NCI-H774 (cell line): Measurements from ENCODE around the gene ACAD11.
A peak's percentile ranks its signal among the peaks of the same experiment; 100 is the strongest.

ENCODE experiments used
- DNase-seq: peaks from one replicate; lab custom pipeline; 2025; lab: John Stamatoyannopoulos, UW

The ACAD11 gene, protein sequence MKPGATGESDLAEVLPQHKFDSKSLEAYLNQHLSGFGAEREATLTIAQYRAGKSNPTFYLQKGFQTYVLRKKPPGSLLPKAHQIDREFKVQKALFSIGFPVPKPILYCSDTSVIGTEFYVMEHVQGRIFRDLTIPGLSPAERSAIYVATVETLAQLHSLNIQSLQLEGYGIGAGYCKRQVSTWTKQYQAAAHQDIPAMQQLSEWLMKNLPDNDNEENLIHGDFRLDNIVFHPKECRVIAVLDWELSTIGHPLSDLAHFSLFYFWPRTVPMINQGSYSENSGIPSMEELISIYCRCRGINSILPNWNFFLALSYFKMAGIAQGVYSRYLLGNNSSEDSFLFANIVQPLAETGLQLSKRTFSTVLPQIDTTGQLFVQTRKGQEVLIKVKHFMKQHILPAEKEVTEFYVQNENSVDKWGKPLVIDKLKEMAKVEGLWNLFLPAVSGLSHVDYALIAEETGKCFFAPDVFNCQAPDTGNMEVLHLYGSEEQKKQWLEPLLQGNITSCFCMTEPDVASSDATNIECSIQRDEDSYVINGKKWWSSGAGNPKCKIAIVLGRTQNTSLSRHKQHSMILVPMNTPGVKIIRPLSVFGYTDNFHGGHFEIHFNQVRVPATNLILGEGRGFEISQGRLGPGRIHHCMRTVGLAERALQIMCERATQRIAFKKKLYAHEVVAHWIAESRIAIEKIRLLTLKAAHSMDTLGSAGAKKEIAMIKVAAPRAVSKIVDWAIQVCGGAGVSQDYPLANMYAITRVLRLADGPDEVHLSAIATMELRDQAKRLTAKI

DNA sequence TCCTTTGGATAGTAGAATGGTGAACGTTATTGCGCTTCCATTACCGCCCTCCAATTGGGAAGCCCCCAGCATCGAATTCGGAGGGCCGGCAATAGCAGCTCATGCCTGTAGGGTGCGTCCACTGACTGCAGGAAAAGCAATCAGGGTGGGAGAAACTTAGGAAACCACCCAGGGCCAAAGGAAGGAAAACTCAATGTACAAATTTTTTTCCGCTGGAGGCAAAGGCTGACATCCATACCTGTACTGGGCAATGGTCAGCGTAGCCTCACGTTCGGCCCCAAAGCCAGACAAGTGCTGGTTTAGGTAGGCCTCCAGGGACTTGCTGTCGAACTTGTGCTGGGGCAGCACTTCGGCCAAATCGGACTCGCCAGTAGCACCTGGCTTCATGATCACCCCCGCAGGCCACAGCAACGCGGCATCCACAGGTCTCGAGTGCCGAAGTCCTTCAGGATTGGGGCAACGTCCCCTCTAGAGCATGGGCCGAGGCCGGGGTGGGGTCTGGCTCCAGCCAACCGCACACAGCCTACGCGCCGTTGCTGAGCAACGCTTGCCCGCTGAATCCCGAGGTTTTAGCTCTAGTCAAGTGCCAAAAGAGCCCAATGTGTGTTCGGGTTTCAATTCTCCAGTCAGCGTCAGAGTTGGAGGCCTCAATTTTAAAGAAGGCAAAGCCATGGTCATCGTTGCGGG is at the start of gene ACAD11:
TSS of gene ACAD11 (minus strand) at position 445 of the 687 bp plus-strand sequence. CDS start at position 387, 58 bp downstream.
- DNase-seq, result peak; percentile 68

DNA sequence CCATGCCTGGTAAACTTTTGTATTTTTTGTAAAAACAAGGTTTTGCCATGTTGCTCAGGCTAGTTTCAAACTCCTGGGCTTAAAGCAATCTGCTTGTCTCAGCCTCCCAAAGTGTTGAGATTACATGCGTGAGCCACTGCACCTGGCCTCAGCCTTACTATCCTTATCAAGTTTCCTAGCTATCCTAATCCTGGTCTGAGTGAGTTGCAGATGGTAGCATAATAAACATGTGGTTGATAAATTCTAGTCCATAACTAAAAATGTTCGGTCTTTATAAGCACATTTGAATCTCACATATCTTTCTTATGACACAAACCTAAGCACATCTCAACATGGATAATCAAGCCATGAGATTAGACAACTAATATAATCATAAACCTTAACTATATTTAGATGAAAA is 44.1 kb upstream of the ACAD11 start:
- no peak for DNase-seq

DNA sequence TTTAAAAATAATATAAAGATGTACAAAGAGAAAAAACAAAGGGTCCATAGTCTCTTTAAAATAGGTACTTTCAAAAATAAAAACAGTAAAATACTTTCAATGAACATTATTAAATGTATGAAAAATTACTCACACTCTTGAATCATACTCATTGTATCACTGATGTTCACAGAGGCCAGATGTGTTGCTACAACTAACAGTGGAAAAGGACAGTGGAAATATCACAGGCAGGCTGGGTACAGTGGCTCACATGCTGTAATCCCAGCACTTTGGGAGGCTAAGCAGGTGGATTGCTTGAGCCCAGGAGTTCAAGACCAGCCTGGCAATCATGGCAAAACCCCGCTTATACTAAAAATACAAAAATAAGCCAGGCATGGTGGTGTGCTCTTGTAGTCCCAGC is 35.8 kb upstream of the ACAD11 start:
- no peak for DNase-seq

DNA sequence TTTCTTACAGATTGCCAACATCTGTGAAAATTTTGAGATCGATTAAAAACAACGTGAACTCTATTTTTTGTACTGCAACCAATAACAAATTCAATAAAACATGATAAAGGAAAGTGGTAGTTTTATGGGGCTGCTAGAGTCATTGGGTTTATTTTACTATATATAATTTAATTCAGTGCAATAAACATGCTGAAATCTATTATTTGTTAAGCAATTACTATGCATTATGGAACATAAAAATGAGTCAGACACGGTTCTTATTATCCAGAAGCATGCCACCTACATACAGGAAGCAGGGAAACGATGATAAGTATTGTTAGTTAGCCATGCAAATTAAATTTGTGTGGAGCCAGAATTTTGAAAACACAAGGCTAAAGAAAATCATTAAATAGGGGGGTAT is 35.4 kb upstream of the ACAD11 start:
- DNase-seq, result no peak

DNA sequence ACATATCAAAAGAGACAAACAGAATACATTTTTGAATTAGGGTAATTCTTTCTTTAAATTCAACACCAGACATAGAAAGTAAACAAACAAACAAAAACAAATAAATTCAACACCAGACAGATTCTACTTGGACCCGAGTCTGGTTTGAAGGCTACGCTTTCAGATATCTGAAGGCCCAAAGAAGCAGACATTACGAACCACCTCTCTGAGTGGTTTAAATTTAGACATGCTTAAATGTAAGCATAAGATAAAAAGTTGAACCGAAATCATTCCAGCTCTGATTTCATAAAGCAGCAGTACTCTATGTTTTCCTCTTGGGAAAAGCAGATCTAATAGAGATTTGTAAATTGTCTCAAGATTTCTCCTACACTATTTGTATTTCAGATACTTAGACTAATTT is 30.4 kb upstream of the ACAD11 start:
- DNase-seq, result no peak

DNA sequence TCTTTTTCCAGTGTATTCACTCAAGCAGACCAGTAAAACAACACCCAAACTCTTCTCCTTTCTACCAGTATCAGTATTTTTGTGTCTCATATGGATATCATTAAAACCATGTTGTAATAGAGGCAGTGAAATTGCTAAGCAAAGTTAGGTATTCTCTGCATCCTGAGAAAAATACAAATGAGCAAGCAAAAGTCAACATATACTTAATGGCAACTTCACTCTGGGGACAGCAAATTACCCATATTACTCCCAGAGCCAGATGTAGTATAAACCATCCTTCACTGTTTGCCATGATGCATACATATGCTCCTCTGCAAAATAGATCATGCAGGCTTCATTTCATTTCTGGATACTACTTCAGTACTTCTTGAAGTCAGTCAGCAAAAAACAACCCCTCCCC is 22.6 kb upstream of the ACAD11 start:
- DNase-seq, result no peak

DNA sequence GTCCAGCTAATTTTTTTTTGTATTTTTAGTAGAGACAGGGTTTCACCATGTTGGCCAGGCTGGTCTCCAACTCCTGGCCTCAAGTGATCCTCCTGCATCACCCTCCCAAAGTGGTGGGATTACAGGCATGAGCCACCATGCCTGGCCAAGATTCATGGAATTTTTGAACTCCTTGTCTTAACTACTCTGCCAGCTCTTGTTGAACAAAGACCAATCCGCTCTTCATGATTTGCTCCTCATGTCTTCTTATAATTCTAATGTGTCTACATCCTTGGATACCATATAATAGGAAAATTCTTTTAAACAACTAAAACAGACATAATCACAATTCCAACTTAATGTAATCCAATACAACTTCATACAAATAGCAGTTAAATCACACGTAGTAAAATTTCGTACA is 21.8 kb upstream of the ACAD11 start:
- no peak for DNase-seq

DNA sequence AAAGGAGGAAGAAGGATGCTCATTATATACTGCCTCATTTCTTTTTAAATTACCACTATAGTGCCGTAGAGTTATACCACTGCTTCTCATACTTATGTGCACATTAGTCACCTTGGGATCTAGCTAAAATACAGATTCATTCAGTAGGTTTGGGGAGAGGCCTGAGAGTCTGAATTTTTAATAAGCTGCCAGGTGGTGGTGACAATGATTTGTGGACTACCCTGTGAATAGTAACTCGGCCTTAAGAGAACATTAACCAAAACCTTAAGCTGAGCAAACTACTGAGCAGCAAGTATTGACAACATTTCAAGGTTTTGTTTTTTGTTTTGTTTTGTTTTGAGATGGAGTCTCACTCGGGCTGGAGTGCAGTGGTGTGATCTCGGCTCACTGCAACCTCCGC is 20.3 kb upstream of the ACAD11 start:
- no peak for DNase-seq

DNA sequence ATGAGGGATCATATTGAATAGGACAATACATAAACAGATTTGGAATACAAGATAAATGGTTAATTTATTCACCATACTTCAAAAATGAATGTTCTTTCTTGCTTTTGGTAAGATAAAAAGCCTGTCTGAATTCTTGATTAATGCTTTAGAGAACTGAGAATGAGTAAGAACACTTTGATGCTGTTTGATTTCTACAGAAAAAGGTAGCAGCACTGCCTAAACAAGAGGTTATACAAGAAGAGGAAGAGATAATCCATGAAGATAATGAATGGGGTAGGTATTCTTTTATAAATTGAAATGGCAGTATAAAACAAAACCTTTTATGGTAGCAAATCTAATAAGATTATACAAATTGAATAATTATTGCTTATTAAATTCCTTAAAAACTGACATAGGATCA is 15.8 kb upstream of the ACAD11 start:
- DNase-seq, result no peak

DNA sequence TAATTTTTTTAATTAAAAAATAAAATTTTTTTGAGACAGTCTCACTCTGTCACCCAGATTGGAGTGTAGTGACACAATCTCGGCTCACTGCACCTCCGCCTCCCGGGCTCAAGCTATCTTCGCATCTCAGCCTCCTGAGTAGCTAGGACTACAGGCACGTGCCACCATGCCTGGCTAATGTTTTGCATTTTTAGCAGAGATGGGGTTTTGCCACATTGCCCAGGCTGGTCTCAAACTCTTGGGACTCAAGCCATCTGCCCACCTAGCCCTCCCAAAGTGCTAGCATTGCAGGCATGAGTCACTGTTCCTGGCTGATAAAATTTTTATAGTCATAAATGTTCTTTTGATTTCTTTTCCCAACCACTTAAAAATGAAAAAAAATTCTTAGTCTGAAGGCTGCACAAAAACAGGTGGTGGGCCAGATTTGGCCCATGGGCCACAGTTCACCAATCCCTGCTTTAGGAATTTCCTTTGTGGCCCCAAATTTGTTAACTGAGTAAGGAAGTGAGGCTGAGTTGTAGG is 9.7 kb upstream of the ACAD11 start:
- DNase-seq, result no peak

DNA sequence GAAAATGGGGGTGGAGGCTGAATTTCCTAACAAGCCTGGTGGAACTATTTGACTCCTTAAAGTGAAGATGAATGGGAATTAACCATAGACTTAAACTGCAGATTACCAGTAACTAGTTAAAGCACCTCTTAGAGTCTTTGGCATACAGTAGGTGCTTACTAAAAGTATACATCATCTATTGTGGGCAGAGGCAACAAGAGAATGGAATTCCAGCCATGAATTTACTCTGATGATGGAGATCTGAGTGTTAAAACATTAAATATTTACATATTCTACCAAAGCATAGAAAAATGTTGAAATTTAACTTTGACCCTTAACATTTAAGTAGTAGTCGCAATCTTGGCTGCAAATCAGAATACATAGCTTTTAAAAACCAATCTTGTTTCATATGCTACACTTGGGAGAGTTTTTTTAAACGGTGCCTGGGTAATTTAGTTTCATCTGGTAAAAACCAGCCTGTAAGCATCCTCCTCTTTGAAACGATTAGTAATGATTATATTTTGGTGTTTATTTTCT is 5.7 kb upstream of the ACAD11 start:
- DNase-seq, result no peak

DNA sequence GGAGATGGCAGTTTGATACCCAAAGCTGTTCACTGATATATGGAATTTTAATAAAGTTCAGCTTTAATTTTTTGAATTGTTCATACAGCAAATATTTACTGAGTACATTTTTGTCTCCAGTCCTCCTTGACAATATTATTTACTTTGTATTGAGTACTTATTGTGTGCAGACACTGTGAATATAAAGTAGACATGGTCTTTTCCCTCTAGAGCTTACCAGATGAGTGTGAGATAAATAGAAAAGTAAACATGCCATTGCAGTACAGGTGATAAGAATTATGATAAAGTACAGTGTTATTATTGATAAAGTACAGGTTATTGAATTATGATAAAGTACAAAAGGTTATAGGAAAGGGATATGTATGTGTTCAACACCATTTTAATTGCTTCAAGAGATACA is 2.6 kb upstream of the ACAD11 start:
- DNase-seq, result no peak

DNA sequence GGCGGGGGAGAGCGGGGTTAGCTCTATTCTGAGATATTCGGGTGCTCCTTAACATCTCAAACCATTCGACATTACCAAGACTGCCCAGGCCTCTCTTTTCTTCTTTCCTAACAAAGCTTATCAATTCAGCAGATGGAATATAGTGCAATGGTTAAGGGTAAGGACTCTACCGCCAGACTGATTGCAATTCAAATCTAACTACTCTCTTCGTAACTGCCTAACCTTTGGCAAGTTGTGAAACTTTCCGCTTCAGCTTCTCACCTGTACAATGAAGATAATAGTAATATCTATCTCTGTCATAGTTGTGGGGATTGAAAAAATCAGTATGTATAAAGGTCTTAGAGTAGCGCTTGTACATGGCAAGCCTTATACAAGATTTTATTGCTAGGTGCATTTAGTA is 1.5 kb upstream of the ACAD11 start:
- DNase-seq, result no peak

DNA sequence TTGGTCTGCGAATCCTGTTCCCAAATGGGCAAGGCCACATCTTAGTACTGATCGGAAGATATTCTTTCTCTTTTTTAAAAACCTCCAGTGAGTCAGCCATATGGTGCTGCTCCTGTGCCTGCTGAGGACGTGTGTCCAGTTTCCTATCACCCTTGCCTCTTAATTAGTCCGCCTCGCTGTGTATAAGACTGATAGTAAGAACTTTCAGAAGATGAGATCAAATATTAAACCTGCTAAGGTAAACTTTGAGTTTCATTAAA is 1.1 kb upstream of the ACAD11 start:
- DNase-seq, result no peak

DNA sequence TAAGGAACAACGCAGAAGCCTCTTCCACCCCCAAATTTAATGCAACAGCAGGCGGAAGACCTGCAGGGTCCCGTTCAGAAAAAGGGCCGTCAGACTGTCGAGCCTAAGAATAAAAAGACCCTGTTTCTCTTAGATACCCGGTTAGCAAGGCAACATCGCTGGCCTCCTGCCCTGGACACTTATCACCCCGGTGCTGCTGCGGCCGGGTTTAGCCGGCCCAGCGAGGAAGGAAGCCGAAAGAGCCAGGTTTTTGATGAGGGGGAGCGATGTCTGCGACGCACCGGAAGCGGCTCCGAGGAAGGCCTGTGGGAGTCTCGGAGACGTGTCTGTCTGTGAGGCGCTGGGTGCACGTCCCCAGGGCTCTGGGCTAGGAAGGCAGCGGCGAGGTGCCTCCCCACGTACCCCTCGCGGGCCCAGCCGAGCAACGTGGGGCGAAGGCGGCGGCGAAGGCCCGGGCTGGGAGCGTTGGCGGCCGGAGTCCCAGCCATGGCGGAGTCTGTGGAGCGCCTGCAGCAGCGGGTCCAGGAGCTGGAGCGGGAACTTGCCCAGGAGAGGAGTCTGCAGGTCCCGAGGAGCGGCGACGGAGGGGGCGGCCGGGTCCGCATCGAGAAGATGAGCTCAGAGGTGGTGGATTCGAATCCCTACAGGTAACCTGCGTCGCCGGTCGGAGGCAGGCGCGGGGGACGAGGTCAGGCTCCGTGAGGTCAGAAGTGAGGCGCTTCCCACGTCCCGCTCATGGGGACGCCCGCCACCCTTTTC is 622 bp upstream of the ACAD11 start, which contains the start of gene UBA5:
TSS of gene UBA5 (plus strand) at position 278 of the 759 bp plus-strand sequence. CDS start at position 487, 209 bp downstream.
- DNase-seq, result peak; percentile 39

DNA sequence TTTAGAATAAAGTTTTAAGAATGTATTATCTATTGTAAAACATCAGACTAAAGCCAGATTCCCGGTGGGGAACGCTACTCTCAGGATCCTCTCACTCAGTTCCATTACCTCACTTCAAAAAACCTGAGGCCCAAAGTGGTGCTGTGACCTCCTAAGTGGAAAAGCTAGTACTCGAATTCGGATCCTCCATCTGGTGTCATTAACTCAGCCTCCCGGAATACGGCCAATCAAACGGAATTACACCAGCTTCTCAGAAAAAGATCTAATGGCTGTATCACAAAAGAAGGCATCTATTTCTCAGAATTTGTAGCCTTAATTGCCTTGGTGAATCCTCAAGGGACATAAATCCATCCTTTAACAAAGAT is 627 bp downstream of the ACAD11 start:
- DNase-seq, result no peak

DNA sequence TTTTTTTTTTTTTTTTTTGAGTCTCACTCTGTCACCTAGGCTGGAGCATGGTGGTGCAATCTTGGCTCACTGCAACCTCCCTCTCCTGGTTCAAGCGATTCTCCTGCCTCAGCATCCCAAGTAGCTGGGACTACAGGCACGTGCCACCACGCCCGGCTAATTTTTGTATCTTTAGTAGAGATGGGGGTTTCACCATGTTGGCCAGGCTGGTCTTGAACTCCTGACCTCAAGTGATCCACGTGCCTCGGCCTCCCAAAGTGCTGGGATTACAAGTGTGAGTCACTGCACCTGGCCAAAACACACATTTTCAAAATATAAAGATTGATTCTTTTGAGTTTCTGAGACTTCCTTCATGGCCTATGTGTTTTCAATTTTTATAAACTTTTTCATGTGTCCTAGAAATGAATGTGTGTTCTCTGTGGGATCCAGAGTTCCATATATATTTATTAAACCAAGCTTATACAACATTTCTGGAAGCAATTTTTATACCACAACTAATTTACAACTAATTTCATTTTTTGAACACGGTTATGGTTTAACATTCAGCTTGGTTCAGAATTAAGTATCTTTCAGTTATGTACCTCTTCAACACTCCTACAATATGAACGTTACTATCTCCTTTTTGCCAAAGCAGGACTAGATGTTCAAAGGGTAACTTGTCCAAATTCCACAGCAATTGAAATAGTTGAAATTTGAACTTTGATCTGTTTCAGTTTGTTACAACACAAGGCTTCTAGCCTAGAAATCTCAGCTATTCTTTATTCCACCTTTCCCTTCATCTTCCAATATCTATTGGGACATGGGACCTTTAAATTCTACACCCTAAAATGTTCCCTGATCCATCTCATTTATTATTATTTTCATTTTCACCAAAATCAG is 1.5 kb downstream of the ACAD11 start:
- no peak for DNase-seq

DNA sequence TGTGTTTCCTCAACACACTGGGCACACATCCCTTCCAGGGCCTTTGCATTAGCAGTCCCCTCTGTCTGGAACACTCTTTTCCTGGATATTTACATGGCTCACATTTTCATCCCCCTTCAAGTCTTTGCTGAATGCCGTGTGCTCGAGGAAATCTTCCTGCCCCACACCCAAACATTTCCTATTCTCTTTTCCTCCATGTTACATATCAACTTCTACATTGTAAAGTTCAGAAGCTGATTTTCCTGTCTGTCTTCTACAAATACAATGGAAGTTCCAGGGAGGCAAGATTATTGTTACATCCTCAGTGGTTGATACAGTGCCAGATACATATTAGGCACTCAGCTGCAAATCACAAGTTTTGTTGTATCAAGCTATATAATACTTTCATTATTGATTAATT is 4.1 kb downstream of the ACAD11 start:
- DNase-seq, result no peak

DNA sequence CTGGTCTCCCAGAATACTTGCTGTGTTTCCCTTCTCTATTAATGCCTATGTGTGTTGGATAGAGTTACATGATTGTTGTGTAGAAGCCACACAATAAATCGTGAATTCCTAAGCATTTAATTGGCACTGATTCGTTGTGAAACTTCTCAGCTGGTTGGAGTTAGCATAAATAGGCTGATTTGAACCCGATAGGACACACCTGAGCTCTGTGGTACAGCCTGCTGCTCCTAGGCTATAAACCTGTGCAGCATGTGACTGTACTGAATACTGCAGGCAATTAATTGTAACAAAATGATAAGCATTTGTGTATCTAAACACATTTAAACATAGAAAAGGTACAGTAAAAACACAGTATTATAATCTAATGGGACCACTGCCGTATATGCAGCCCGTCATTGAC is 4.9 kb downstream of the ACAD11 start:
- no peak for DNase-seq

DNA sequence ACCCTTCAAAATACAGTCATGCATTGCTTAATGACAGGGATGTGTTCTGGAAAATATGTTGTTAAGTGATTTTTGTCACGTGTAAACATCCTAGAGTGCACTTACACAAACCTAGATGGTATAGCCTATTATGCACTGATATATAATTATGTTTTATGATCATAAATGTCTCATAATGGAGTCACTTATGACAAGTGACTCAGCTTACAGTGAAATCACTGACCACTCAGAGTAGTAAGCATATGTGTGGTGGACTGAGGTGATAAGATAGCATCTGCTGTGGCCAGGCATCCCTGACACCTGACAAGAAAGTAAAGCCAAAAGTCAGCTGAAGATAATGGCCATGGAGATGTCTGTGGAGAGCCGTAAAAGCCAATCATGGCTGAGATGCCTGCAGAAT is 5.4 kb downstream of the ACAD11 start:
- no peak for DNase-seq
